GM13977 (cell line): ENCODE measurements around the gene IMPG2.

ENCODE experiments used
- DNase-seq: peaks from one replicate; pipeline ENCODE4 v3.0.0; 2012; ENCODE audit warnings: low spot score
- CTCF ChIP-seq: IDR thresholded peaks from 2 replicates; pipeline ENCODE4 v1.5.1; 2012; ENCODE audit warnings: mild to moderate bottlenecking, control low read depth; ENCODE audit not compliant: insufficient read depth; ENCODE audit errors: extremely low read depth, missing control alignments
- in situ Hi-C: fragments of 300-500 bp; cut with MboI; formaldehyde crosslinking; loops from one replicate; pipeline ENCODE4 v1.12.0; 2022; ENCODE audit warnings: low sequenced_read_pairs, low pct_unique_long_range_greater_than_20kb, mixed read lengths, inconsistent platforms; ENCODE audit not compliant: unreplicated experiment

Gene IMPG2

GRCh38 chr3:101261506-101261905, 58.9 kb downstream of the IMPG2 start:
- in situ Hi-C loops = no loop called here
- no peak for DNase-seq
- TF ChIP-seq CTCF = no peak

GRCh38 chr3:101259485-101260341, 60.7 kb downstream of the IMPG2 start:
- in situ Hi-C loops = no loop called here
- DNase-seq = no peak
- no peak for TF ChIP-seq CTCF

GRCh38 chr3:101256511-101256910, 63.9 kb downstream of the IMPG2 start:
- no peak for DNase-seq
- in situ Hi-C loops = no loop called here
- TF ChIP-seq CTCF = no peak

GRCh38 chr3:101255441-101255840, 64.9 kb downstream of the IMPG2 start:
- DNase-seq = no peak
- in situ Hi-C loops = no loop called here
- TF ChIP-seq CTCF = no peak

GRCh38 chr3:101253396-101253795, 67.0 kb downstream of the IMPG2 start:
- no peak for TF ChIP-seq CTCF
- in situ Hi-C loops = no loop called here
- no peak for DNase-seq

GRCh38 chr3:101252945-101253344, 67.4 kb downstream of the IMPG2 start:
- DNase-seq = no peak
- in situ Hi-C loops = no loop called here
- TF ChIP-seq CTCF = no peak
